Colonic mucosa (tissue), 4 donors: Measurements from ENCODE around the gene ACOX3. TPM values are rescaled to one million over a fixed set of nuclear protein-coding genes. Genes with fewer than 3 reads are reported as not detected.

Experiments used
- DNase-seq: peaks from one replicate; pipeline ENCODE4 v3.0.0-alpha.2; 2020
- H3K27ac ChIP-seq: fragments of 200-600 bp; one replicate; pipeline ENCODE4 v1.8.0; 2021
- H3K27me3 ChIP-seq: fragments of 200-600 bp; one replicate; pipeline ENCODE4 v1.8.0; 2021
- H3K36me3 ChIP-seq: fragments of 200-600 bp; one replicate; pipeline ENCODE4 v1.8.0; 2021
- H3K4me1 ChIP-seq: fragments of 200-600 bp; one replicate; pipeline ENCODE4 v1.8.0; 2021; ENCODE audit warnings: mild to moderate bottlenecking
- H3K4me3 ChIP-seq: fragments of 200-600 bp; one replicate; pipeline ENCODE4 v1.8.0; 2021
- H3K9ac ChIP-seq, 2 donors: one replicate each; pipeline ENCODE4 v1.7.0; 2013; ENCODE audit warnings: control low read depth in 2 of 2, low read depth in 2 of 2, low read length in 2 of 2
- H3K9me3 ChIP-seq: fragments of 200-600 bp; one replicate; pipeline ENCODE4 v1.8.0; 2021
- intact Hi-C: fragments of 100-400 bp; cut with DNase I; formaldehyde crosslinking; loops from one replicate; pipeline ENCODE4 v1.14.1; 2022
- total RNA-seq, 2 donors: library from RNA; stranded (reverse); fragmentation: NEBNext Ultra II Directional in 1 of 2; extraction: Animal tissue kit (Norgen Biotek cat#: 25700) in 1 of 2; gene quantifications; one replicate each; pipeline ENCODE4 v1.2.1, GENCODE V29; 2021
- TF ChIP-seq, protein P1 (sequence below): fragments of 200-600 bp; IDR thresholded peaks from one replicate; pipeline ENCODE4 v1.8.0; 2022; ENCODE audit warnings: antibody characterized with exemption, mild to moderate bottlenecking
- donor health status: healthy.
- donor health status: DM: no; HTN: no; CAD: no.
- donor health status: DM: no; HTN: no; CAD: no.

Gene ACOX3
- total RNA-seq, 2 donors from 2014 or later, result 19.9 to 26.1 TPM

DNA sequence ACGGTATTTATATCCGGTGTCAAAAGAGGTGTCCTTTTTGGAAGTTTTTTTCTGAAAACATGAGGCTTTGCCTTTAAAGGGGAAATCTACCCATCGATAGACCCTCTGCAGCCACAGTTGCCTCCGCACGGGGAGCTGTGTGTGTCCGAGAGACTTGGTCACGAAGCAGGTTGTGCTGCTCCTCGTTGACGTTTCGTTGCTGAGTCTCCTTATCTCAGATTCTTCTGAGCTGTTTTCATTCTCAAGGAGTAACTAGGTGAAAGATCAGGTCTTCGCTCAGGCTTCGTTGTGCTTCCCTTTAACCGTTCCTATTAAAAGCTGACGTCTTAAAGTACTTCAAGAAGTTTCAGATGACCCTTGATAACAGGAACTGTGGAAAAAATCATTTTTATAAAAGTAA, 23.9 kb upstream of the ACOX3 start:
- H3K9me3 ChIP-seq, result no peaks in the 10 kb centered on the region
- H3K36me3 ChIP-seq, result no peaks in the 10 kb centered on the region
- intact Hi-C loops, result no loop called here
- H3K9ac ChIP-seq, result no peak overlapping the region
- no peaks in the 10 kb centered on the region for H3K4me1 ChIP-seq
- H3K4me3 ChIP-seq, result no peak overlapping the region
- TF ChIP-seq, protein P1, sequence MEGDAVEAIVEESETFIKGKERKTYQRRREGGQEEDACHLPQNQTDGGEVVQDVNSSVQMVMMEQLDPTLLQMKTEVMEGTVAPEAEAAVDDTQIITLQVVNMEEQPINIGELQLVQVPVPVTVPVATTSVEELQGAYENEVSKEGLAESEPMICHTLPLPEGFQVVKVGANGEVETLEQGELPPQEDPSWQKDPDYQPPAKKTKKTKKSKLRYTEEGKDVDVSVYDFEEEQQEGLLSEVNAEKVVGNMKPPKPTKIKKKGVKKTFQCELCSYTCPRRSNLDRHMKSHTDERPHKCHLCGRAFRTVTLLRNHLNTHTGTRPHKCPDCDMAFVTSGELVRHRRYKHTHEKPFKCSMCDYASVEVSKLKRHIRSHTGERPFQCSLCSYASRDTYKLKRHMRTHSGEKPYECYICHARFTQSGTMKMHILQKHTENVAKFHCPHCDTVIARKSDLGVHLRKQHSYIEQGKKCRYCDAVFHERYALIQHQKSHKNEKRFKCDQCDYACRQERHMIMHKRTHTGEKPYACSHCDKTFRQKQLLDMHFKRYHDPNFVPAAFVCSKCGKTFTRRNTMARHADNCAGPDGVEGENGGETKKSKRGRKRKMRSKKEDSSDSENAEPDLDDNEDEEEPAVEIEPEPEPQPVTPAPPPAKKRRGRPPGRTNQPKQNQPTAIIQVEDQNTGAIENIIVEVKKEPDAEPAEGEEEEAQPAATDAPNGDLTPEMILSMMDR, result no peak
- H3K27ac ChIP-seq, result no peak overlapping the region
- DNase-seq, result no peak
- H3K27me3 ChIP-seq, result no peaks in the 10 kb centered on the region

DNA sequence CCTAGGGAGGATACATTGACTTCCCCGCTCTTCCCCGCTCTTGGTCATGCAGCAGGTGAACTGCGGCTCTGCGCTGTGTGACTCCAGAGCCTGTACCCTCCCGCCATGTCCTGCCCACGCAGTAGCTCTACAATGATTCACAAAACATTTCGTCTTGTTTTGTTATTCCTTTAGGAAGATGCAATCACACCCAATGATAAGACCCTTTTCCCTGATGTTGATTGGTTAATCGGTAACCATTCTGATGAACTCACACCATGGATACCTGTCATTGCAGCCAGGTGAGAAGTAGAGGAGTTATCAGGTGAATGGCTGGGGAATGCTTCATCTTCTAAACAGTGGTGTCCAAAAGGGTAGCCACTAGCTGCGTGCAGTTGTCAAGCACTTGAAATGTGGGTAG, 23.3 kb upstream of the ACOX3 start:
- intact Hi-C loops, result no loop called here
- DNase-seq, result no peak
- Histone ChIP-seq H3K4me1 (no peaks in the 10 kb centered on the region), H3K4me3 (no peak overlapping the region), H3K27ac (no peak overlapping the region), H3K9me3 (no peaks in the 10 kb centered on the region), H3K27me3 (no peaks in the 10 kb centered on the region), H3K9ac (no peak overlapping the region), H3K36me3 (no peaks in the 10 kb centered on the region)
- TF ChIP-seq, protein P1, result no peak

DNA sequence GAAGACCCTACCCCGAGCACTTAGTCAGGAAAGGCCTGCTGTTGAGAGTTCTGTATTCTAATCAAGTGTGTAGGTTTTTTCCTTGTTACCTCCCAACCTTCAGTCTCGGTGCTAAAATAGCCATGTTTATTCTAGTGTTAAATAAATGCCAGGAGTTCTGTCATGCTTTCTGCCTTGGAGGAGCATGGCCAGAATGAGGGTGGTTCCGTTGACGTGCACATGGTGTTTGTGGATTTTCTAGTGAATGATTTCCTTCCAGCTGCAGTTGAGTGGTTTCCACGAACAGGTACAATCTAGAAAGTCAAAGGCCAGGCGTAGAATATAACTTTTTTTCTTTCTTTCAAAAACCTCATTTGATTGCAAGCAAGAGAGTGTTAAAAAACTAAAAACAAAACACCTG, 21.1 kb upstream of the ACOX3 start:
- Histone ChIP-seq H3K27me3 (no peaks in the 10 kb centered on the region), H3K9me3 (no peaks in the 10 kb centered on the region), H3K36me3 (no peaks in the 10 kb centered on the region), H3K9ac (no peak overlapping the region), H3K4me3 (no peak overlapping the region), H3K27ac (no peak overlapping the region), H3K4me1 (no peaks in the 10 kb centered on the region)
- TF ChIP-seq, protein P1, result no peak
- intact Hi-C loops, result no loop called here
- DNase-seq, result no peak

DNA sequence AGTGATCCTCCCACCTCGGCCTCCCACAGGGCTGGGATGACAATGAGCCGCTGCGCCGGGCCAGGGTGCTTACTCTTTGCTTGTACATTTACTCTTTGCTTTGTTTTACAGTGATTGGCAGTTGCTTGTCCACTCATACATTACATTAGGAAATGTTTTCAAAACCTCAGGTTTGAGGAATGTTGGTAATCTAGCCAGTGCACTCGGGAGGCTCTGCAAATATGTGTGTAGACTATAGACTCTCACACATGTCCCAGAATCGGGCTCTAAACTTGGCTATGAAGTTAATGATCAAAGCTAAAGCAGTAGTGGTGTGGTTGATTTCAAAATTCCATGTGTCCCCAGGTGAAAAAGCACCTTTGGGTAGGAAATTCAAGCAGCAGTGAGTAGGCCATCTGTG, 20.6 kb upstream of the ACOX3 start:
- no peaks in the 10 kb centered on the region for H3K9me3 ChIP-seq
- TF ChIP-seq, protein P1, result no peak
- intact Hi-C loops, result no loop called here
- no peak overlapping the region for H3K9ac ChIP-seq
- DNase-seq, result no peak
- H3K27me3 ChIP-seq, result no peaks in the 10 kb centered on the region
- no peaks in the 10 kb centered on the region for H3K4me1 ChIP-seq
- H3K27ac ChIP-seq, result no peak overlapping the region
- H3K36me3 ChIP-seq, result no peaks in the 10 kb centered on the region
- H3K4me3 ChIP-seq, result no peak overlapping the region

DNA sequence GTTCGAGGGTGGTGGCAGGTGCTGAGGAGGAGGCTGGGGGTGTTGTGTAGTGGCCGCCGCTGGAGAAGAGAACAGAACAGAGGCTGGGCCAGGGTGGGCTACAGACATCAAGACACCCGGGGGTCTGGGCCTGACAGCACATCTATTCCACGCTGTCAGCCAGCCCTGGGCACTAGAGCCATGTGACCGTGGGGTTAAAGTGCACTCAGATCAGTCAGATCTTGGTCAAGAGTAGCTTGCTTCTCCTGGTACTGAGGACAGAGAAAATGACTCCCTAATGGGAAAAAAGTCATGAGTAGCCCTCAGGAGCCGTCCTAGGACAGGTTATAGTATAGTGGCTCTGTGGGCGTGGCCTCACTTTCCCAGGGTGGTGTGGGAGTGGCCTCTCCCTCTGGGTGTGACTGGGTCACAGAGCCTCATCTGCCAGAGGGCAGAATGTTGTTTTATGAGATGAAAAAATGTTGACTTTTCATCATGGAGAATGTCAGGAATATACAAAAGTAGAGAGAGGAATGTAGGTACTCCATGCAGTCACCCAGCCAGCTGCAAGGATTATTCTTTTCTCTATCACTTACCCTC, 19.4 kb upstream of the ACOX3 start:
- TF ChIP-seq, protein P1, result no peak
- Histone ChIP-seq H3K27me3 (no peaks in the 10 kb centered on the region), H3K9ac (no peak overlapping the region), H3K9me3 (no peaks in the 10 kb centered on the region), H3K27ac (no peak overlapping the region), H3K4me3 (no peak overlapping the region), H3K4me1 (no peaks in the 10 kb centered on the region), H3K36me3 (no peaks in the 10 kb centered on the region)
- intact Hi-C loops, result no loop called here
- peak; percentile 76 for DNase-seq
